Stimulated activated CD4-positive, alpha-beta T cell treated with anti-CD3 and anti-CD28 coated beads, Interleukin-12 subunit alpha, Interleukin-12 subunit beta, amount 100 ng/mL, for 4 hours (primary cell): ENCODE data around the gene ADGRB2.

ENCODE experiments used
- DNase-seq: peaks from one replicate; pipeline ENCODE4 v3.0.0-alpha.2; 2020

ADGRB2 gene

GRCh38 chr1:31762323-31762722 is 1.8 kb downstream of the ADGRB2 start:
- DNase-seq: no peak

GRCh38 chr1:31761883-31762282 is 2.3 kb downstream of the ADGRB2 start:
- DNase-seq: no peak

GRCh38 chr1:31760471-31761470 is 3.4 kb downstream of the ADGRB2 start:
- DNase-seq: peak; percentile 54

- no peak for DNase-seq
These were observed 4.7 kb downstream of the ADGRB2 start for GRCh38 chr1:31759298-31760023.

GRCh38 chr1:31758823-31759222 is 5.3 kb downstream of the ADGRB2 start:
- no peak for DNase-seq

- DNase-seq: no peak
These were observed 6.2 kb downstream of the ADGRB2 start for GRCh38 chr1:31757989-31758388.

GRCh38 chr1:31757204-31757679 is 6.9 kb downstream of the ADGRB2 start:
- no peak for DNase-seq

- DNase-seq: no peak
These were observed 7.6 kb downstream of the ADGRB2 start for GRCh38 chr1:31756578-31756977.

GRCh38 chr1:31755850-31756492 is 8.2 kb downstream of the ADGRB2 start:
- no peak for DNase-seq

- no peak for DNase-seq
These were observed 8.9 kb downstream of the ADGRB2 start for GRCh38 chr1:31755197-31755611.

- DNase-seq: no peak
These were observed 9.7 kb downstream of the ADGRB2 start for GRCh38 chr1:31754397-31754796.

- no peak for DNase-seq
These were observed 10.3 kb downstream of the ADGRB2 start for GRCh38 chr1:31753707-31754349.

GRCh38 chr1:31752952-31753475 is 11.1 kb downstream of the ADGRB2 start:
- no peak for DNase-seq

GRCh38 chr1:31752258-31752657 is 11.9 kb downstream of the ADGRB2 start:
- DNase-seq: no peak

- DNase-seq: no peak
These were observed 12.3 kb downstream of the ADGRB2 start for GRCh38 chr1:31751822-31752241.

- no peak for DNase-seq
These were observed 13.2 kb downstream of the ADGRB2 start for GRCh38 chr1:31750858-31751510.

- DNase-seq: no peak
These were observed 14.1 kb downstream of the ADGRB2 start for GRCh38 chr1:31749785-31750735.

- DNase-seq: no peak
These were observed 15.8 kb downstream of the ADGRB2 start for GRCh38 chr1:31748365-31748764.

- no peak for DNase-seq
These were observed 16.8 kb downstream of the ADGRB2 start for GRCh38 chr1:31747304-31747703.

GRCh38 chr1:31746687-31747086 is 17.5 kb downstream of the ADGRB2 start:
- no peak for DNase-seq
